ENCODE data around the gene COL25A1.

DNA sequence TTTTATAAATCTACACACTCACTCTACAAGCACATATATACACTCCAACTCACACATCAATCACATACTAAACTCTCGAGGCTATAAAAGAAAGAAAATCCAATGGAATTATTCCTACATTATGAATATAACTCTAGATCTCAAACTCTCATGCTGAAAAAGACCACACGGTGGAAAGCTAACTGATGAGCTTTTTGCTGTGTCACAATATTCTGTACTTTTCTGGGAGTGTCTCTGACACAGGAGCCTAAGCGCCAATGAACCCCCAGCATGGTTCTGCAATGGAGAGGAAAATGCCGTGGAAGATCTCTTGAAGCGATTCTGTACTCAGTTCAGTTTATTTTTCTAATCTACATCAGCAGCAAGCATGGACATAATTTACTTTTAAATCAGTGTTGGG is 415.4 kb downstream of the COL25A1 start:
- no peak for TF ChIP-seq EZH2 (IDR thresholded peaks at IDR 0.05; ENCODE audit: borderline replicate concordance)
- TF ChIP-seq, protein P1, sequence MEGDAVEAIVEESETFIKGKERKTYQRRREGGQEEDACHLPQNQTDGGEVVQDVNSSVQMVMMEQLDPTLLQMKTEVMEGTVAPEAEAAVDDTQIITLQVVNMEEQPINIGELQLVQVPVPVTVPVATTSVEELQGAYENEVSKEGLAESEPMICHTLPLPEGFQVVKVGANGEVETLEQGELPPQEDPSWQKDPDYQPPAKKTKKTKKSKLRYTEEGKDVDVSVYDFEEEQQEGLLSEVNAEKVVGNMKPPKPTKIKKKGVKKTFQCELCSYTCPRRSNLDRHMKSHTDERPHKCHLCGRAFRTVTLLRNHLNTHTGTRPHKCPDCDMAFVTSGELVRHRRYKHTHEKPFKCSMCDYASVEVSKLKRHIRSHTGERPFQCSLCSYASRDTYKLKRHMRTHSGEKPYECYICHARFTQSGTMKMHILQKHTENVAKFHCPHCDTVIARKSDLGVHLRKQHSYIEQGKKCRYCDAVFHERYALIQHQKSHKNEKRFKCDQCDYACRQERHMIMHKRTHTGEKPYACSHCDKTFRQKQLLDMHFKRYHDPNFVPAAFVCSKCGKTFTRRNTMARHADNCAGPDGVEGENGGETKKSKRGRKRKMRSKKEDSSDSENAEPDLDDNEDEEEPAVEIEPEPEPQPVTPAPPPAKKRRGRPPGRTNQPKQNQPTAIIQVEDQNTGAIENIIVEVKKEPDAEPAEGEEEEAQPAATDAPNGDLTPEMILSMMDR (IDR thresholded peaks at IDR 0.05; ENCODE audit: poor library complexity) = no peak
- no peak for TF ChIP-seq EZH2phosphoT487 (IDR thresholded peaks at IDR 0.05; ENCODE audit: low read depth, severe bottlenecking, unreplicated experiment)

Data from hepatocyte (in vitro differentiated cells).